Mesendoderm (in vitro differentiated cells): ENCODE results near the gene SNN.
A peak's percentile ranks its signal among the peaks of the same experiment; 100 is the strongest.

Experiments used
- DNase-seq: peaks from one replicate; pipeline ENCODE4 v3.0.0; 2013
- H2AK5ac ChIP-seq: 2 replicates; pipeline ENCODE4 v1.6.1; 2013; ENCODE audit warnings: low read length, inconsistent platforms
- H2BK120ac ChIP-seq: 2 replicates; pipeline ENCODE4 v1.6.1; 2013; ENCODE audit warnings: low read depth, mild to moderate bottlenecking, low read length, moderate library complexity, mixed read lengths
- H2BK15ac ChIP-seq: replicated peaks from 2 replicates; pipeline ENCODE4 v1.6.1; 2013; ENCODE audit warnings: low read depth, mild to moderate bottlenecking, moderate library complexity
- H2BK5ac ChIP-seq: 2 replicates; pipeline ENCODE4 v1.6.1; 2013; ENCODE audit warnings: low read length, inconsistent platforms
- H3K18ac ChIP-seq: 2 replicates; pipeline ENCODE4 v1.6.1; 2013; ENCODE audit warnings: mild to moderate bottlenecking, low read length, mixed read lengths
- H3K23ac ChIP-seq: one replicate; pipeline ENCODE4 v1.6.1; 2013; ENCODE audit warnings: low read length
- H3K27ac ChIP-seq: 2 replicates; pipeline ENCODE4 v1.5.1; 2013; ENCODE audit warnings: low read depth, mild to moderate bottlenecking, inconsistent platforms, low read length, moderate library complexity
- H3K27me3 ChIP-seq: 2 replicates; pipeline ENCODE4 v1.6.1; 2013; ENCODE audit warnings: low read length, control low read depth, mild to moderate bottlenecking, inconsistent platforms; ENCODE audit not compliant: insufficient read depth, poor library complexity
- H3K36me3 ChIP-seq: 2 replicates; pipeline ENCODE4 v1.6.1; 2013; ENCODE audit warnings: low read length, inconsistent platforms; ENCODE audit not compliant: control insufficient read depth, insufficient read depth
- H3K4ac ChIP-seq: one replicate; pipeline ENCODE4 v1.6.1; 2013; ENCODE audit warnings: low read depth, mild to moderate bottlenecking, low read length, moderate library complexity
- H3K4me1 ChIP-seq: 2 replicates; pipeline ENCODE4 v1.6.1; 2013; ENCODE audit warnings: low read depth, low read length, inconsistent platforms; ENCODE audit not compliant: control insufficient read depth
- H3K4me2 ChIP-seq: 2 replicates; pipeline ENCODE4 v1.6.1; 2013; ENCODE audit warnings: low read length
- H3K4me3 ChIP-seq: 2 replicates; pipeline ENCODE4 v1.5.1; 2013; ENCODE audit warnings: mild to moderate bottlenecking, low read length
- H3K56ac ChIP-seq: one replicate; pipeline ENCODE4 v1.6.1; 2013; ENCODE audit warnings: low read length
- H3K79me1 ChIP-seq: 2 replicates; pipeline ENCODE4 v1.6.1; 2013; ENCODE audit warnings: low read length, inconsistent platforms
- H3K79me2 ChIP-seq: 2 replicates; pipeline ENCODE4 v1.6.1; 2013; ENCODE audit warnings: mild to moderate bottlenecking, low read length; ENCODE audit not compliant: control insufficient read depth, insufficient read depth
- H3K9ac ChIP-seq: 2 replicates; pipeline ENCODE4 v1.6.1; 2013; ENCODE audit warnings: low read length, inconsistent platforms
- H4K5ac ChIP-seq: one replicate; pipeline ENCODE4 v1.6.1; 2013; ENCODE audit warnings: low read length
- H4K8ac ChIP-seq: one replicate; pipeline ENCODE4 v1.6.1; 2013; ENCODE audit warnings: low read depth, mild to moderate bottlenecking, control low read depth, low read length, moderate library complexity
- WGBS: extraction: QIAGEN DNeasy Blood & Tissue Kit; methylation state at CpG from one replicate; pipeline ENCODE4 v1.1.7; 2013; ENCODE audit warnings: low lambda C conversion rate, missing lambda C conversion rate; ENCODE audit not compliant: insufficient coverage; ENCODE audit errors: extremely low coverage; 5-methylcytosine and 5-hydroxymethylcytosine counted together

The SNN gene

DNA sequence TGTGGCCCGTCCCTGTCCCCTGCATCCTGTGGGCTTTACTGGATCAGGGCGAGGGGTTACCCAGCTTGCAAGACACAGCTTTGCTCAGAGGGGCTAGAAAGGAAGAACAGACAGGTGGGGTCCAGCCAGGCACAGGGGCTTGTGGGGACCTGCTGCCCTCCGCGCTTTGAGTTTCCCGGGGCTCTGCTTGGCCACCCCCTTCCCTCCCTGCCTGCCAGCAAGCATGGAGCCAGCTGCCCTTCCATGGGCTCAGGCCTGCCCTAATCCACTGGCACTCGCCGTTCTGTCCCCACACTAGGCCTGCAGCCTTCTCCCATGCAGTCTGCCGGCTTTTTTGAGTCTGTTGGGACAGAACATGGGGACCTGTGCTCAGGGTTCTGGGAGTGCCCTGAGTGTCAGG is 3.4 kb downstream of the SNN start:
- no CpG with 5 or more reads among the region's 8 CpGs for WGBS
- Histone ChIP-seq H3K27me3 (no peaks in the 10 kb centered on the region), H2BK5ac (no peak overlapping the region), H3K9ac (no peak overlapping the region), H3K79me1 (peaks cover 34% of the 10 kb centered on the region), H3K4me3 (no peak overlapping the region), H3K4me1 (no peaks in the 10 kb centered on the region), H2AK5ac (no peak overlapping the region), H3K18ac (no peak overlapping the region), H3K79me2 (peaks cover 54% of the 10 kb centered on the region), H4K8ac (no peak overlapping the region), H3K36me3 (peaks cover 4% of the 10 kb centered on the region), H2BK15ac (no peak overlapping the region), H3K4ac (no peak overlapping the region), H3K23ac (no peak overlapping the region), H3K4me2 (no peak overlapping the region), H3K27ac (no peak overlapping the region), H4K5ac (no peak overlapping the region), H2BK120ac (no peak overlapping the region), H3K56ac (no peak overlapping the region)
- no peak for DNase-seq

- H4K5ac ChIP-seq, result no peak overlapping the region
- no peak overlapping the region for H3K4me2 ChIP-seq
- H2BK15ac ChIP-seq, result no peak overlapping the region
- DNase-seq, result no peak
- no peaks in the 10 kb centered on the region for H3K4me1 ChIP-seq
- no CpG with 5 or more reads among the region's 25 CpGs for WGBS
- H3K27me3 ChIP-seq, result no peaks in the 10 kb centered on the region
- no peak overlapping the region for H3K27ac ChIP-seq
- H2AK5ac ChIP-seq, result no peak overlapping the region
- H3K4me3 ChIP-seq, result no peak overlapping the region
- H3K79me1 ChIP-seq, result peaks cover 34% of the 10 kb centered on the region
- H2BK120ac ChIP-seq, result no peak overlapping the region
- H3K18ac ChIP-seq, result no peak overlapping the region
- no peak overlapping the region for H4K8ac ChIP-seq
- H3K56ac ChIP-seq, result no peak overlapping the region
- H3K36me3 ChIP-seq, result peaks cover 7% of the 10 kb centered on the region
- H3K9ac ChIP-seq, result no peak overlapping the region
- H3K23ac ChIP-seq, result no peak overlapping the region
- no peak overlapping the region for H2BK5ac ChIP-seq
- peaks cover 54% of the 10 kb centered on the region for H3K79me2 ChIP-seq
- H3K4ac ChIP-seq, result no peak overlapping the region
Observed at GRCh38 chr16:11672206-11673090, 4.2 kb downstream of the SNN start.

- Histone ChIP-seq H3K27ac (no peak overlapping the region), H3K4me3 (no peak overlapping the region), H3K79me1 (peaks cover 34% of the 10 kb centered on the region), H3K79me2 (peaks cover 54% of the 10 kb centered on the region), H2BK120ac (no peak overlapping the region), H2BK15ac (no peak overlapping the region), H3K9ac (no peak overlapping the region), H3K27me3 (no peaks in the 10 kb centered on the region), H4K5ac (no peak overlapping the region), H2BK5ac (no peak overlapping the region), H3K36me3 (peaks cover 11% of the 10 kb centered on the region), H3K56ac (peak overlapping the region; percentile 25), H3K18ac (no peak overlapping the region), H3K4ac (no peak overlapping the region), H3K23ac (no peak overlapping the region), H2AK5ac (no peak overlapping the region), H3K4me1 (no peaks in the 10 kb centered on the region), H3K4me2 (no peak overlapping the region), H4K8ac (no peak overlapping the region)
- DNase-seq, result no peak
- no CpG with 5 or more reads among the region's 25 CpGs for WGBS
Observed at GRCh38 chr16:11673091-11674000, 5.1 kb downstream of the SNN start.

- no peak overlapping the region for H4K5ac ChIP-seq
- H3K4ac ChIP-seq, result no peak overlapping the region
- H3K4me1 ChIP-seq, result no peaks in the 10 kb centered on the region
- H3K79me1 ChIP-seq, result peaks cover 33% of the 10 kb centered on the region
- no peak overlapping the region for H3K23ac ChIP-seq
- H2BK120ac ChIP-seq, result no peak overlapping the region
- H3K36me3 ChIP-seq, result peaks cover 11% of the 10 kb centered on the region
- H2BK5ac ChIP-seq, result no peak overlapping the region
- DNase-seq, result no peak
- H3K27ac ChIP-seq, result no peak overlapping the region
- no CpG with 5 or more reads among the region's 25 CpGs for WGBS
- H3K9ac ChIP-seq, result no peak overlapping the region
- no peak overlapping the region for H3K4me2 ChIP-seq
- H3K79me2 ChIP-seq, result peaks cover 48% of the 10 kb centered on the region
- no peak overlapping the region for H3K18ac ChIP-seq
- H3K56ac ChIP-seq, result no peak overlapping the region
- H2BK15ac ChIP-seq, result no peak overlapping the region
- H4K8ac ChIP-seq, result no peak overlapping the region
- no peak overlapping the region for H2AK5ac ChIP-seq
- H3K27me3 ChIP-seq, result no peaks in the 10 kb centered on the region
- no peak overlapping the region for H3K4me3 ChIP-seq
Observed at GRCh38 chr16:11674001-11674817, 6.0 kb downstream of the SNN start.

GRCh38 chr16:11674818-11675560 is 6.7 kb downstream of the SNN start:
- no peak overlapping the region for H3K18ac ChIP-seq
- H2BK15ac ChIP-seq, result no peak overlapping the region
- H3K36me3 ChIP-seq, result peaks cover 14% of the 10 kb centered on the region
- no peak overlapping the region for H3K27ac ChIP-seq
- no peak overlapping the region for H2BK120ac ChIP-seq
- no peak for DNase-seq
- H4K5ac ChIP-seq, result no peak overlapping the region
- H3K4me3 ChIP-seq, result no peak overlapping the region
- H4K8ac ChIP-seq, result no peak overlapping the region
- H3K56ac ChIP-seq, result no peak overlapping the region
- peaks cover 41% of the 10 kb centered on the region for H3K79me2 ChIP-seq
- no peaks in the 10 kb centered on the region for H3K27me3 ChIP-seq
- H2AK5ac ChIP-seq, result no peak overlapping the region
- no peak overlapping the region for H3K23ac ChIP-seq
- H3K79me1 ChIP-seq, result peaks cover 29% of the 10 kb centered on the region
- no peaks in the 10 kb centered on the region for H3K4me1 ChIP-seq
- H2BK5ac ChIP-seq, result no peak overlapping the region
- H3K4me2 ChIP-seq, result no peak overlapping the region
- H3K4ac ChIP-seq, result no peak overlapping the region
- no CpG with 5 or more reads among the region's 15 CpGs for whole genome bisulfite sequencing
- no peak overlapping the region for H3K9ac ChIP-seq
